Breast epithelium (tissue), 4 donors: ENCODE measurements around the gene MAS1. TPM values are rescaled to one million over a fixed set of nuclear protein-coding genes. Genes with fewer than 3 reads are reported as not detected.

ENCODE experiments used
- DNase-seq, 2 donors: peaks; one replicate each; pipeline ENCODE4 v3.0.0-alpha.2; 2019; ENCODE audit warnings: low spot score in 2 of 2
- H3K27ac ChIP-seq, 2 donors: fragments of 200-600 bp; sonication (generic) in 1 of 2; one replicate each; pipeline ENCODE4 v1.5.1; 2016 to 2019; ENCODE audit warnings: mild to moderate bottlenecking in 1 of 2
- H3K27me3 ChIP-seq, 2 donors: fragments of 200-600 bp; sonication (generic) in 1 of 2; one replicate each; pipeline versions ENCODE4 v1.5.1 to v1.6.0; 2017 to 2019; ENCODE audit warnings: control low read depth in 1 of 2, mild to moderate bottlenecking in 1 of 2
- H3K36me3 ChIP-seq: fragments of 200-600 bp; one replicate; pipeline ENCODE4 v1.5.1; 2019
- H3K4me1 ChIP-seq, 2 donors: fragments of 200-600 bp; sonication (generic); one replicate each; pipeline ENCODE4 v1.5.1; 2016 to 2019; ENCODE audit warnings: control low read depth in 1 of 2
- H3K4me3 ChIP-seq, 3 donors: fragments of 200-600 bp; sonication (generic); 1 replicate in 2 of 3; 2 replicates in 1 of 3; pipeline ENCODE4 v1.5.1; 2016 to 2019; ENCODE audit warnings: mild to moderate bottlenecking in 3 of 3, moderate library complexity in 2 of 3
- H3K9me3 ChIP-seq, 2 donors: fragments of 200-600 bp; sonication (generic) in 1 of 2; one replicate each; pipeline ENCODE4 v1.5.1; 2016 to 2019; ENCODE audit warnings: control low read depth in 1 of 2
- CTCF ChIP-seq, 3 donors: fragments of 450-650 bp; IDR thresholded peaks; one replicate each; pipeline ENCODE4 v1.5.1; 2016 to 2017; ENCODE audit warnings: antibody characterized with exemption in 3 of 3, mild to moderate bottlenecking in 3 of 3, moderate library complexity in 3 of 3
- POLR2A ChIP-seq: fragments of 450-650 bp; IDR thresholded peaks from one replicate; pipeline ENCODE4 v1.6.1; 2016; ENCODE audit warnings: antibody characterized with exemption, mild to moderate bottlenecking, moderate library complexity
- POLR2AphosphoS5 ChIP-seq, 3 donors: sonication (generic); formaldehyde crosslinking; IDR thresholded peaks; one replicate each; pipeline ENCODE4 v1.6.1; 2017; ENCODE audit warnings: antibody characterized with exemption in 3 of 3
- intact Hi-C: fragments of 100-400 bp; cut with DNase I; formaldehyde crosslinking; loops from one replicate; pipeline ENCODE4 v1.15.1; 2023; ENCODE audit warnings: low total_unique reads
- total RNA-seq, 3 donors: library from RNA; depleted of rRNA; stranded (reverse); fragments of >200 nt; gene quantifications; one replicate each; pipeline ENCODE4 v1.1.0, GENCODE V29; 2016

MAS1 gene
- total RNA-seq, 3 donors from 2014 or later = not detected

- no peak overlapping the region for H3K27ac ChIP-seq
- no peaks in the 10 kb centered on the region for H3K4me1 ChIP-seq
- no peaks in the 10 kb centered on the region for H3K9me3 ChIP-seq
- no peak for TF ChIP-seq POLR2AphosphoS5 (IDR thresholded peaks at IDR 0.05)
- no peak for TF ChIP-seq CTCF (IDR thresholded peaks at IDR 0.05)
- no peak for TF ChIP-seq POLR2A
- no peaks in the 10 kb centered on the region for H3K36me3 ChIP-seq
- intact Hi-C loops = no loop called here
- DNase-seq = no peak
- H3K4me3 ChIP-seq = no peak overlapping the region
- no peaks in the 10 kb centered on the region for H3K27me3 ChIP-seq
Observed at GRCh38 chr6:159898519-159898918, 7.7 kb downstream of the MAS1 start.

GRCh38 chr6:159899994-159900745, 9.4 kb downstream of the MAS1 start:
- H3K27ac ChIP-seq = no peak overlapping the region
- no peaks in the 10 kb centered on the region for H3K9me3 ChIP-seq
- H3K27me3 ChIP-seq = no peaks in the 10 kb centered on the region
- TF ChIP-seq POLR2AphosphoS5 (IDR thresholded peaks at IDR 0.05) (no peak), POLR2A (no peak), CTCF (IDR thresholded peaks at IDR 0.05) (no peak)
- no peaks in the 10 kb centered on the region for H3K4me1 ChIP-seq
- H3K36me3 ChIP-seq = no peaks in the 10 kb centered on the region
- intact Hi-C loops = loop anchor here (10.0 kb wide), 1 partner anchor 365 kb away; no protein-coding TSS in a partner anchor
- no peak for DNase-seq
- H3K4me3 ChIP-seq = no peak overlapping the region

GRCh38 chr6:159902620-159903019, 11.8 kb downstream of the MAS1 start:
- Histone ChIP-seq H3K4me3 (no peak overlapping the region), H3K27ac (no peak overlapping the region), H3K9me3 (no peaks in the 10 kb centered on the region), H3K36me3 (no peaks in the 10 kb centered on the region), H3K4me1 (no peaks in the 10 kb centered on the region), H3K27me3 (no peaks in the 10 kb centered on the region)
- TF ChIP-seq POLR2A (no peak), POLR2AphosphoS5 (IDR thresholded peaks at IDR 0.05) (no peak), CTCF (IDR thresholded peaks at IDR 0.05) (no peak)
- intact Hi-C loops = loop anchor here (10.0 kb wide), 1 partner anchor 368 kb away; no protein-coding TSS in a partner anchor
- DNase-seq = no peak

GRCh38 chr6:159904497-159904911, 13.7 kb downstream of the MAS1 start:
- Histone ChIP-seq H3K27ac (no peak overlapping the region), H3K36me3 (no peaks in the 10 kb centered on the region), H3K4me3 (no peak overlapping the region), H3K27me3 (no peaks in the 10 kb centered on the region), H3K4me1 (no peaks in the 10 kb centered on the region), H3K9me3 (no peaks in the 10 kb centered on the region)
- intact Hi-C loops = loop anchor here (10.0 kb wide), 1 partner anchor 370 kb away; no protein-coding TSS in a partner anchor
- TF ChIP-seq CTCF (IDR thresholded peaks at IDR 0.05) = no peak
- TF ChIP-seq POLR2AphosphoS5 (IDR thresholded peaks at IDR 0.05) = no peak
- TF ChIP-seq POLR2A = no peak
- no peak for DNase-seq

GRCh38 chr6:159906400-159906799, 15.6 kb downstream of the MAS1 start:
- intact Hi-C loops = loop anchor here (10.0 kb wide), 1 partner anchor 372 kb away; no protein-coding TSS in a partner anchor
- Histone ChIP-seq H3K4me1 (no peaks in the 10 kb centered on the region), H3K36me3 (no peaks in the 10 kb centered on the region), H3K4me3 (no peak overlapping the region), H3K27me3 (peaks cover 0 to 6% of the 10 kb centered on the region in 2 donors), H3K9me3 (no peaks in the 10 kb centered on the region), H3K27ac (no peak overlapping the region)
- no peak for DNase-seq
- TF ChIP-seq POLR2AphosphoS5 (IDR thresholded peaks at IDR 0.05) (no peak), POLR2A (no peak), CTCF (IDR thresholded peaks at IDR 0.05) (no peak)
